GM12864 (cell line): Measurements from ENCODE around the gene ATP6V1B1.

ENCODE experiments used
- DNase-seq: peaks from one replicate; pipeline ENCODE4 v3.0.0-alpha.2; 2011; ENCODE audit warnings: low read depth
- H3K4me3 ChIP-seq: 2 replicates; pipeline ENCODE4 v1.5.1; 2011; ENCODE audit warnings: mild to moderate bottlenecking, low read depth, low read length, control low read depth
- CTCF ChIP-seq: IDR thresholded peaks from 2 replicates; pipeline ENCODE4 v1.5.1; 2011; ENCODE audit warnings: low read depth, mild to moderate bottlenecking, moderate library complexity, low read length, control low read depth, inconsistent platforms; ENCODE audit errors: missing control alignments

Gene ATP6V1B1

GRCh38 chr2:70936165-70936978, 672 bp downstream of the ATP6V1B1 start:
- DNase-seq: no peak
- no peak overlapping the region for H3K4me3 ChIP-seq
- TF ChIP-seq CTCF: no peak

- no peak overlapping the region for H3K4me3 ChIP-seq
- no peak for TF ChIP-seq CTCF
- DNase-seq: no peak
Observed at GRCh38 chr2:70936979-70937811, 1.5 kb downstream of the ATP6V1B1 start.

- no peak overlapping the region for H3K4me3 ChIP-seq
- no peak for TF ChIP-seq CTCF
- DNase-seq: no peak
Observed at GRCh38 chr2:70937866-70938585, 2.3 kb downstream of the ATP6V1B1 start.

GRCh38 chr2:70938586-70938950, 2.9 kb downstream of the ATP6V1B1 start:
- no peak for TF ChIP-seq CTCF
- no peak for DNase-seq
- H3K4me3 ChIP-seq: no peak overlapping the region

- TF ChIP-seq CTCF: no peak
- DNase-seq: no peak
- H3K4me3 ChIP-seq: no peak overlapping the region
Observed at GRCh38 chr2:70939001-70939838, 3.5 kb downstream of the ATP6V1B1 start.
